ENCODE measurements around the gene NSG1.

DNA sequence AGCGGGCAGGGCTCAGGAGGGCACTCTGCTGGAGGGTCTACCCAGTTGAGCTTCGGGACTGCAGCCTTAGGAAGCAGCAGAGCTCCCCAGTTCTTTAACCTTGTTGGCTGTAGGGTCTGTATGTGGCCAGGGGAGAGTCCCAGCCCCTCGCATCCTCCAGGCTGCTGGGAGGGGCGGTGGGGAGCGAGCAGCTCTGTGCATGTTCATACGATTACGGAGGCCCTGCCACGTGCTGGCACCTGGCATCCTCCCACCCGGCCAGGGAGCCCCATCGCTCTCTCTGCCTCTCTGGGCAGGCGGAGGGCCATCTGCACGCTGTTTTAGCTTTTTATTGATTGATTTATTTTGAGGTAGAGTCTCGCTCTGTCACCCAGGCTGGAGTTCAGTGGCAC is 21.2 kb downstream of the NSG1 start:
- TF ChIP-seq, protein P1, sequence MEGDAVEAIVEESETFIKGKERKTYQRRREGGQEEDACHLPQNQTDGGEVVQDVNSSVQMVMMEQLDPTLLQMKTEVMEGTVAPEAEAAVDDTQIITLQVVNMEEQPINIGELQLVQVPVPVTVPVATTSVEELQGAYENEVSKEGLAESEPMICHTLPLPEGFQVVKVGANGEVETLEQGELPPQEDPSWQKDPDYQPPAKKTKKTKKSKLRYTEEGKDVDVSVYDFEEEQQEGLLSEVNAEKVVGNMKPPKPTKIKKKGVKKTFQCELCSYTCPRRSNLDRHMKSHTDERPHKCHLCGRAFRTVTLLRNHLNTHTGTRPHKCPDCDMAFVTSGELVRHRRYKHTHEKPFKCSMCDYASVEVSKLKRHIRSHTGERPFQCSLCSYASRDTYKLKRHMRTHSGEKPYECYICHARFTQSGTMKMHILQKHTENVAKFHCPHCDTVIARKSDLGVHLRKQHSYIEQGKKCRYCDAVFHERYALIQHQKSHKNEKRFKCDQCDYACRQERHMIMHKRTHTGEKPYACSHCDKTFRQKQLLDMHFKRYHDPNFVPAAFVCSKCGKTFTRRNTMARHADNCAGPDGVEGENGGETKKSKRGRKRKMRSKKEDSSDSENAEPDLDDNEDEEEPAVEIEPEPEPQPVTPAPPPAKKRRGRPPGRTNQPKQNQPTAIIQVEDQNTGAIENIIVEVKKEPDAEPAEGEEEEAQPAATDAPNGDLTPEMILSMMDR (IDR thresholded peaks at IDR 0.05) = no peak
- no peak for TF ChIP-seq POLR2A (IDR thresholded peaks at IDR 0.05)
- no peak for TF ChIP-seq POLR2AphosphoS5 (IDR thresholded peaks at IDR 0.05)
